Measurements from ENCODE around the gene CDC25B. TPM values are rescaled to one million over a fixed set of nuclear protein-coding genes. Genes with fewer than 3 reads are reported as not detected.
A peak's percentile ranks its signal among the peaks of the same experiment; 100 is the strongest.

Gene CDC25B
- total and polyA plus RNA-seq, 2 of the 13 experiments (the other 11 are each of a cell fraction or from before 2014, with no cell fraction given), result 14.5 to 19.4 TPM

DNA sequence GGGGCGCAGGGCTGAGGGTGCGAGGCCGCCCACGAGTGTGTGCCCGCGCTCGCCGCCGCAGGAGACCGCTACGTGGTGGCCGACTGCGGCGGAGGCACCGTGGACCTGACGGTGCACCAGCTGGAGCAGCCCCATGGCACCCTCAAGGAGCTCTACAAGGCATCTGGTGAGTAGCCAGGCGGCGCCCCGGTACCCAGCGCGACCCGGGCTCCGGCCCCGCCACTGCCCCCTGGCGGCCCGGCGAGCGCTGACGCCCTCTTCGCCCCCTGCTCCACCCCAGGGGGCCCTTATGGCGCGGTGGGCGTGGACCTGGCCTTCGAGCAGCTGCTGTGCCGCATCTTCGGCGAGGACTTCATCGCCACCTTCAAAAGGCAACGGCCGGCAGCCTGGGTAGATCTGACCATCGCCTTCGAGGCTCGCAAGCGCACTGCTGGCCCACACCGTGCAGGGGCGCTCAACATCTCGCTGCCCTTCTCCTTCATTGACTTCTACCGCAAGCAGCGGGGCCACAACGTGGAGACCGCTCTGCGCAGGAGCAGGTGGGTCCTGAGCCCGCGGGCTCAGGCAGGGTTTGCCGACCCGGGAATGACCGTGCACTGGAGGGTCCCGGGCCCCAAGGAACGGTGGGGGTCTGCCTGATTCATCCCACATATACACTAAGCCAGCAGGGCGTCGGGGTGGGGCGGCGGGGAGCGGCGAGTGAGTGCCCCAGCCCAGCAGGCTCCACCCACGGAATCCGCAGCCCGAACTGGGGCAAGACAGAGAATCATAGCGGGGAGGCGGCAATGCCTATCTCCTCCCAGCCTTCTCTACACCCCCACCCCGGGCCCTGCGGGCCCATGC lies 46.2 kb upstream of the CDC25B start (continued):
- TF ChIP-seq ZFAT (CRISPR knock-in tag; conservative IDR thresholded peaks at IDR 0.05) (0 out of 2 replicates have a peak, but pooled peaks have one; percentile 25), PAXIP1 (CRISPR knock-in tag; conservative IDR thresholded peaks at IDR 0.05) (no peak; the same call in 1 of the 2 replicates), ZNF30 (CRISPR knock-in tag; IDR thresholded peaks at IDR 0.05) (0 out of 2 replicates have a peak, but pooled peaks have one; percentile 25), IRX3 (CRISPR knock-in tag; IDR thresholded peaks at IDR 0.05; ENCODE audit: borderline replicate concordance, low read depth) (peak; percentile 28; the same call in 1 of the 2 replicates), IKZF4 (CRISPR knock-in tag; IDR thresholded peaks at IDR 0.05; ENCODE audit: borderline replicate concordance, low read depth, not compliant biosample characterization) (peak; percentile 89), ZBTB14 (CRISPR knock-in tag; IDR thresholded peaks at IDR 0.05) (peak; percentile 59), ZNF780A (CRISPR knock-in tag; IDR thresholded peaks at IDR 0.05) (no peak), ZNF747 (CRISPR knock-in tag; IDR thresholded peaks at IDR 0.05; ENCODE audit: borderline replicate concordance) (0 out of 2 replicates have a peak, but pooled peaks have one; percentile 16)
- TF ChIP-seq, protein P1, sequence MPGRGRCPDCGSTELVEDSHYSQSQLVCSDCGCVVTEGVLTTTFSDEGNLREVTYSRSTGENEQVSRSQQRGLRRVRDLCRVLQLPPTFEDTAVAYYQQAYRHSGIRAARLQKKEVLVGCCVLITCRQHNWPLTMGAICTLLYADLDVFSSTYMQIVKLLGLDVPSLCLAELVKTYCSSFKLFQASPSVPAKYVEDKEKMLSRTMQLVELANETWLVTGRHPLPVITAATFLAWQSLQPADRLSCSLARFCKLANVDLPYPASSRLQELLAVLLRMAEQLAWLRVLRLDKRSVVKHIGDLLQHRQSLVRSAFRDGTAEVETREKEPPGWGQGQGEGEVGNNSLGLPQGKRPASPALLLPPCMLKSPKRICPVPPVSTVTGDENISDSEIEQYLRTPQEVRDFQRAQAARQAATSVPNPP (CRISPR knock-in tag; IDR thresholded peaks at IDR 0.05), result peak; percentile 76; the same call in 1 of the 2 replicates
- TF ChIP-seq, protein P2, sequence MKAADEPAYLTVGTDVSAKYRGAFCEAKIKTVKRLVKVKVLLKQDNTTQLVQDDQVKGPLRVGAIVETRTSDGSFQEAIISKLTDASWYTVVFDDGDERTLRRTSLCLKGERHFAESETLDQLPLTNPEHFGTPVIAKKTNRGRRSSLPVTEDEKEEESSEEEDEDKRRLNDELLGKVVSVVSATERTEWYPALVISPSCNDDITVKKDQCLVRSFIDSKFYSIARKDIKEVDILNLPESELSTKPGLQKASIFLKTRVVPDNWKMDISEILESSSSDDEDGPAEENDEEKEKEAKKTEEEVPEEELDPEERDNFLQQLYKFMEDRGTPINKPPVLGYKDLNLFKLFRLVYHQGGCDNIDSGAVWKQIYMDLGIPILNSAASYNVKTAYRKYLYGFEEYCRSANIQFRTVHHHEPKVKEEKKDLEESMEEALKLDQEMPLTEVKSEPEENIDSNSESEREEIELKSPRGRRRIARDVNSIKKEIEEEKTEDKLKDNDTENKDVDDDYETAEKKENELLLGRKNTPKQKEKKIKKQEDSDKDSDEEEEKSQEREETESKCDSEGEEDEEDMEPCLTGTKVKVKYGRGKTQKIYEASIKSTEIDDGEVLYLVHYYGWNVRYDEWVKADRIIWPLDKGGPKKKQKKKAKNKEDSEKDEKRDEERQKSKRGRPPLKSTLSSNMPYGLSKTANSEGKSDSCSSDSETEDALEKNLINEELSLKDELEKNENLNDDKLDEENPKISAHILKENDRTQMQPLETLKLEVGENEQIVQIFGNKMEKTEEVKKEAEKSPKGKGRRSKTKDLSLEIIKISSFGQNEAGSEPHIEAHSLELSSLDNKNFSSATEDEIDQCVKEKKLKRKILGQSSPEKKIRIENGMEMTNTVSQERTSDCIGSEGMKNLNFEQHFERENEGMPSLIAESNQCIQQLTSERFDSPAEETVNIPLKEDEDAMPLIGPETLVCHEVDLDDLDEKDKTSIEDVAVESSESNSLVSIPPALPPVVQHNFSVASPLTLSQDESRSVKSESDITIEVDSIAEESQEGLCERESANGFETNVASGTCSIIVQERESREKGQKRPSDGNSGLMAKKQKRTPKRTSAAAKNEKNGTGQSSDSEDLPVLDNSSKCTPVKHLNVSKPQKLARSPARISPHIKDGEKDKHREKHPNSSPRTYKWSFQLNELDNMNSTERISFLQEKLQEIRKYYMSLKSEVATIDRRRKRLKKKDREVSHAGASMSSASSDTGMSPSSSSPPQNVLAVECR (CRISPR knock-in tag; IDR thresholded peaks at IDR 0.05; ENCODE audit: borderline replicate concordance), result peak; percentile 56; the same call in 1 of the 2 replicates
- TF ChIP-seq, protein P3, sequence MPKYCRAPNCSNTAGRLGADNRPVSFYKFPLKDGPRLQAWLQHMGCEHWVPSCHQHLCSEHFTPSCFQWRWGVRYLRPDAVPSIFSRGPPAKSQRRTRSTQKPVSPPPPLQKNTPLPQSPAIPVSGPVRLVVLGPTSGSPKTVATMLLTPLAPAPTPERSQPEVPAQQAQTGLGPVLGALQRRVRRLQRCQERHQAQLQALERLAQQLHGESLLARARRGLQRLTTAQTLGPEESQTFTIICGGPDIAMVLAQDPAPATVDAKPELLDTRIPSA (CRISPR knock-in tag; IDR thresholded peaks at IDR 0.05; ENCODE audit: borderline replicate concordance), result no peak
- TF ChIP-seq, protein P4, sequence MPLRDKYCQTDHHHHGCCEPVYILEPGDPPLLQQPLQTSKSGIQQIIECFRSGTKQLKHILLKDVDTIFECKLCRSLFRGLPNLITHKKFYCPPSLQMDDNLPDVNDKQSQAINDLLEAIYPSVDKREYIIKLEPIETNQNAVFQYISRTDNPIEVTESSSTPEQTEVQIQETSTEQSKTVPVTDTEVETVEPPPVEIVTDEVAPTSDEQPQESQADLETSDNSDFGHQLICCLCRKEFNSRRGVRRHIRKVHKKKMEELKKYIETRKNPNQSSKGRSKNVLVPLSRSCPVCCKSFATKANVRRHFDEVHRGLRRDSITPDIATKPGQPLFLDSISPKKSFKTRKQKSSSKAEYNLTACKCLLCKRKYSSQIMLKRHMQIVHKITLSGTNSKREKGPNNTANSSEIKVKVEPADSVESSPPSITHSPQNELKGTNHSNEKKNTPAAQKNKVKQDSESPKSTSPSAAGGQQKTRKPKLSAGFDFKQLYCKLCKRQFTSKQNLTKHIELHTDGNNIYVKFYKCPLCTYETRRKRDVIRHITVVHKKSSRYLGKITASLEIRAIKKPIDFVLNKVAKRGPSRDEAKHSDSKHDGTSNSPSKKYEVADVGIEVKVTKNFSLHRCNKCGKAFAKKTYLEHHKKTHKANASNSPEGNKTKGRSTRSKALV (CRISPR knock-in tag; IDR thresholded peaks at IDR 0.05), result peak; percentile 82

Measured in HepG2 (cell line).